Natural killer cell (primary cell): ENCODE measurements around the gene SCN11A. TPM values are rescaled to one million over a fixed set of nuclear protein-coding genes. Genes with fewer than 3 reads are reported as not detected.
A peak's percentile ranks its signal among the peaks of the same experiment; 100 is the strongest.

Experiments used
- ATAC-seq, 3 donors: fragments of 150-1000 bp in 2 of 3; fragments of 200-7000 bp in 1 of 3; cut with Tn5 transposase; 1 replicate in 1 of 3; 2 replicates in 2 of 3; pipeline ENCODE4 v1.10.0; 2021; ENCODE audit warnings: mild to moderate bottlenecking in 2 of 3, moderate library complexity in 2 of 3
- DNase-seq, 2 donors: peaks; one replicate each; pipeline versions ENCODE4 v3.0.0 to v3.0.0-alpha.2; 2013 to 2021; ENCODE audit warnings: mixed read lengths in 1 of 2
- H3K27ac ChIP-seq: one replicate; pipeline ENCODE4 v1.5.1; 2013; ENCODE audit warnings: mild to moderate bottlenecking, low read length
- H3K27me3 ChIP-seq: one replicate; pipeline ENCODE4 v1.6.1; 2013; ENCODE audit warnings: low read length; ENCODE audit not compliant: control insufficient read depth, insufficient read depth
- H3K36me3 ChIP-seq: one replicate; pipeline ENCODE4 v1.6.1; 2013; ENCODE audit warnings: low read length; ENCODE audit not compliant: control insufficient read depth, insufficient read depth
- H3K4me1 ChIP-seq: one replicate; pipeline ENCODE4 v1.6.1; 2013; ENCODE audit warnings: low read length; ENCODE audit not compliant: control insufficient read depth, insufficient read depth
- H3K4me3 ChIP-seq: one replicate; pipeline ENCODE4 v1.5.1; 2013; ENCODE audit warnings: low read length
- H3K9me3 ChIP-seq: one replicate; pipeline ENCODE4 v1.6.1; 2013; ENCODE audit warnings: low read length; ENCODE audit not compliant: control insufficient read depth, insufficient read depth
- H3K27ac Mint-ChIP-seq, 2 donors: one replicate each; pipeline ENCODE4 v1.8.0; 2022; ENCODE audit warnings: mild to moderate bottlenecking in 2 of 2, mixed read lengths in 2 of 2, moderate library complexity in 1 of 2
- H3K27me3 Mint-ChIP-seq, 2 donors: one replicate each; pipeline ENCODE4 v1.8.0; 2022; ENCODE audit warnings: low read depth in 2 of 2, mixed read lengths in 2 of 2
- H3K36me3 Mint-ChIP-seq: one replicate; pipeline ENCODE4 v1.8.0; 2022; ENCODE audit warnings: mixed read lengths
- H3K4me1 Mint-ChIP-seq, 2 donors: one replicate each; pipeline ENCODE4 v1.8.0; 2022; ENCODE audit warnings: mixed read lengths in 2 of 2
- H3K4me3 Mint-ChIP-seq: one replicate; pipeline ENCODE4 v1.8.0; 2022; ENCODE audit warnings: mild to moderate bottlenecking, moderate library complexity, mixed read lengths
- H3K9me3 Mint-ChIP-seq, 2 donors: one replicate each; pipeline ENCODE4 v1.8.0; 2022; ENCODE audit warnings: mixed read lengths in 2 of 2
- WGBS: methylation state at CpG from one replicate; pipeline ENCODE4 v1.1.7; 2013; ENCODE audit warnings: missing lambda C conversion rate; ENCODE audit not compliant: insufficient coverage; 5-methylcytosine and 5-hydroxymethylcytosine counted together
- intact Hi-C: fragments of 100-400 bp; cut with micrococcal nuclease; formaldehyde crosslinking; loops from one replicate; pipeline ENCODE4 v1.14.2; 2022
- total RNA-seq, 4 donors: library from RNA; stranded (reverse); fragments of 120-200 nt in 1 of 4; gene quantifications; one replicate each; pipeline versions ENCODE4 v1.2.3 to v1.2.4, GENCODE V29; 2013 to 2022
- TF ChIP-seq, protein P1 (sequence below): fragments of 200-600 bp; IDR thresholded peaks from one replicate; pipeline ENCODE4 v1.8.0; 2022; ENCODE audit warnings: antibody characterized with exemption

Gene SCN11A
- total RNA-seq, 3 donors from 2014 or later (not counting 1 experiment from before 2014, with no cell fraction given): 0.07 to 0.08 TPM; not detected in 1

DNA sequence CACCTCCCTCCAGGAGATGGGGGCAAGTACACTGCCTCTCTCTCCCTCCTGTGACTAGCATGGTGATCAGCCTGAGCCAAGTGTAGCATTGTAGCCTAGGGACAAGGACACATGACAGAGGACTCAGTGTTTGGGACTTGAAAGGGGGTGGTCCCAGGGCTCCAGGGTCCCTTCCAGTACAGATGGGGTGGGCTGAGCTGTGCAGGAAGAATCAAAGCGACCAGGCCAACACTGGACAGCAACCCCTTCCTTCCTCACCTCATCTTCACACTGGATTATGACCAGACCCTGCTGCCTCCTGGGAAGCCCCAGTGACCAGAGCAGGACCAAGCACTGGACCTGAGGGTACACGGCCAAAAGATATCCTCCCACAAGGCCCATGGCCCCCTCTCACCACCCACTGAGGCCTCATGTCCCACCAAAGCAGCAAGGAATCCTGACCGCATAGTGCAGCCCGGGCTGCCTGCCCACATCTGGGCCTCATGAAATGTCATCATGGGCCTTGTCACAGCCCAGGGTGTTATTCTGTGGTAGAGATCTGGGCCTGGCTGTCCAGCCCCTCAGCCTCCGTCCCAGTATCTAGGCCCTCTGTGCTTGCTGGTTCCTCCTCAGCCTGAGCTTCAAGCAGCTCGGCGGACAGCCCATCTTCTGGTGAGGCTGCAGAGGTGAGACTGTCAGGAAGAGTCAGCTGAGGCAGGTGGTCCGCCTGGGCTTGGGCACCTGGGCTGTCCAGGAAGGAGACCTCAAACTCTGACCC is 46.1 kb upstream of the SCN11A start:
- no peak overlapping the region for H3K27ac Mint-ChIP-seq
- peaks cover 5% of the 10 kb centered on the region for H3K4me1 ChIP-seq
- no peaks in the 10 kb centered on the region for H3K9me3 Mint-ChIP-seq
- TF ChIP-seq, protein P1, sequence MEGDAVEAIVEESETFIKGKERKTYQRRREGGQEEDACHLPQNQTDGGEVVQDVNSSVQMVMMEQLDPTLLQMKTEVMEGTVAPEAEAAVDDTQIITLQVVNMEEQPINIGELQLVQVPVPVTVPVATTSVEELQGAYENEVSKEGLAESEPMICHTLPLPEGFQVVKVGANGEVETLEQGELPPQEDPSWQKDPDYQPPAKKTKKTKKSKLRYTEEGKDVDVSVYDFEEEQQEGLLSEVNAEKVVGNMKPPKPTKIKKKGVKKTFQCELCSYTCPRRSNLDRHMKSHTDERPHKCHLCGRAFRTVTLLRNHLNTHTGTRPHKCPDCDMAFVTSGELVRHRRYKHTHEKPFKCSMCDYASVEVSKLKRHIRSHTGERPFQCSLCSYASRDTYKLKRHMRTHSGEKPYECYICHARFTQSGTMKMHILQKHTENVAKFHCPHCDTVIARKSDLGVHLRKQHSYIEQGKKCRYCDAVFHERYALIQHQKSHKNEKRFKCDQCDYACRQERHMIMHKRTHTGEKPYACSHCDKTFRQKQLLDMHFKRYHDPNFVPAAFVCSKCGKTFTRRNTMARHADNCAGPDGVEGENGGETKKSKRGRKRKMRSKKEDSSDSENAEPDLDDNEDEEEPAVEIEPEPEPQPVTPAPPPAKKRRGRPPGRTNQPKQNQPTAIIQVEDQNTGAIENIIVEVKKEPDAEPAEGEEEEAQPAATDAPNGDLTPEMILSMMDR: no peak
- H3K9me3 ChIP-seq: no peaks in the 10 kb centered on the region
- H3K27me3 Mint-ChIP-seq: no peaks in the 10 kb centered on the region
- H3K4me1 Mint-ChIP-seq: peaks cover 0 to 19% of the 10 kb centered on the region in 2 donors
- WGBS: 93% methylated on average over 8 of the region's 8 CpGs
- intact Hi-C loops: no loop called here
- H3K4me3 Mint-ChIP-seq: no peak overlapping the region
- ATAC-seq (peak in 2 of 3 donors; percentile 3 to 12), DNase-seq (no peak)
- no peaks in the 10 kb centered on the region for H3K27me3 ChIP-seq
- H3K27ac ChIP-seq: no peak overlapping the region
- H3K4me3 ChIP-seq: no peak overlapping the region
- peaks cover 16% of the 10 kb centered on the region for H3K36me3 Mint-ChIP-seq
- H3K36me3 ChIP-seq: peaks cover 47% of the 10 kb centered on the region

DNA sequence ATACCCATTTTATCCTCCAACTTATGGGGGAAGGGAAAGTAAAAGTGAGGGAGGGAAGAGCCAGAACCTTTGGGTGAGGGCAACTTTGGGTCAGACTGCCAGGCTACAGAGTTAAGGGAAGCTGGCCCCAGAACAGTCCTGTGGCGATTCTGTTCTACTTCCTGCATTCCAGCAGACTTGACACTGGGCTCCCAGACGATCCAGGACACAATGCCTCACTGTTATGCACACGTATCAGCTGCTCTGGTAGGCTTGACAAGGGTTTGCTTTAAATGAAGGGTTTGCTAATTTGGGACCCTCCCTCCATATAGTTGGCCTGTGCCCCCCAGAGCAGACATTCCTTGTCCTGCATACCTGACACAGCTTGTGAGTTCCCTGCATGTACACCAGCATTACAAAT is 45.0 kb upstream of the SCN11A start:
- Mint-ChIP-seq H3K4me3 (no peak overlapping the region), H3K9me3 (no peaks in the 10 kb centered on the region), H3K27ac (no peak overlapping the region), H3K36me3 (peaks cover 23% of the 10 kb centered on the region), H3K27me3 (no peaks in the 10 kb centered on the region), H3K4me1 (peaks cover 0 to 11% of the 10 kb centered on the region in 2 donors)
- WGBS: 84% methylated on average over 3 of the region's 3 CpGs
- Histone ChIP-seq H3K4me3 (no peak overlapping the region), H3K36me3 (peaks cover 58% of the 10 kb centered on the region), H3K9me3 (no peaks in the 10 kb centered on the region), H3K27ac (no peak overlapping the region), H3K4me1 (peaks cover 5% of the 10 kb centered on the region), H3K27me3 (no peaks in the 10 kb centered on the region)
- DNase-seq (no peak), ATAC-seq (no peak)
- intact Hi-C loops: no loop called here
- TF ChIP-seq, protein P1: no peak

DNA sequence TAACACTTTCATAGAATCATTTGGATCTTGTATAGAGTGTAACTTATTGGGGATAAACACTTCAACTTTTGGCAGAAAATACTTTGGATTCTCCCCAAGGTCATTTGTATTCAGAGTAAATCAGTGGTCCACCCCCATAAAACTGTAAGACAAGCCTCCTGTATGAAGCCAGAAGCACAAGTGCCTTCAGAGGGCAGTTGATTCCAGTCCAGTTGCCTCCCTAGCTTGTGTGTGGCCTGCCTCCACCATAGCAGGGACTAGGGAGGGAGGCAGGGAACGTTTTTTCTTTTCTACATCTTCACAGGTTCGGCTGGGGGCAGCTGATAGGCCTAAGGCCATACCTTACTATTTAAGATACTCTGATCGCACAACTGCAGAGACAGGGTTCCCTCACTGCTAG is 44.0 kb upstream of the SCN11A start:
- no peaks in the 10 kb centered on the region for H3K4me1 ChIP-seq
- TF ChIP-seq, protein P1: no peak
- Mint-ChIP-seq H3K9me3 (no peaks in the 10 kb centered on the region), H3K27me3 (no peaks in the 10 kb centered on the region), H3K36me3 (peaks cover 23% of the 10 kb centered on the region), H3K4me1 (peaks cover 0 to 3% of the 10 kb centered on the region in 2 donors), H3K27ac (no peak overlapping the region), H3K4me3 (no peak overlapping the region)
- 93% methylated on average over 3 of the region's 3 CpGs for WGBS
- no peak overlapping the region for H3K27ac ChIP-seq
- H3K36me3 ChIP-seq: peaks cover 68% of the 10 kb centered on the region
- ATAC-seq (no peak), DNase-seq (no peak)
- intact Hi-C loops: no loop called here
- no peaks in the 10 kb centered on the region for H3K9me3 ChIP-seq
- no peaks in the 10 kb centered on the region for H3K27me3 ChIP-seq
- H3K4me3 ChIP-seq: no peak overlapping the region
